HepG2 (cell line): ENCODE measurements around the gene BRINP1.

Experiments
- BRCA1 ChIP-seq: sonication (generic); formaldehyde crosslinking; IDR thresholded peaks from 2 replicates; pipeline ENCODE4 v1.4.0; 2020; ENCODE audit warnings: missing genetic modification reagents
- CTCF ChIP-seq: sonication (generic); formaldehyde crosslinking; IDR thresholded peaks from 2 replicates; pipeline ENCODE4 v1.5.0; 2020; ENCODE audit warnings: mild to moderate bottlenecking, missing genetic modification reagents, moderate library complexity
- KDM1A ChIP-seq: IDR thresholded peaks from 2 replicates; pipeline ENCODE4 v1.6.1; 2016; ENCODE audit warnings: missing compliant biosample characterization
- NR0B2 ChIP-seq: sonication (generic); formaldehyde crosslinking; IDR thresholded peaks from 2 replicates; pipeline ENCODE4 v1.4.0; 2020; ENCODE audit warnings: mild to moderate bottlenecking, missing genetic modification reagents
- ZFP1 ChIP-seq: IDR thresholded peaks from 2 replicates; pipeline ENCODE4 v1.6.1; 2016
- ZNF777 ChIP-seq: sonication (generic); formaldehyde crosslinking; IDR thresholded peaks from 2 replicates; pipeline ENCODE4 v1.4.0; 2020; ENCODE audit warnings: missing genetic modification reagents

- TF ChIP-seq ZNF777 (no peak), ZFP1 (no peak), KDM1A (CRISPR knock-in tag) (no peak), BRCA1 (no peak), CTCF (CRISPR knock-in tag) (no peak), NR0B2 (no peak)
Measured at GRCh38 chr9:119216651-119217331, 152.4 kb downstream of the BRINP1 start.
